Mucosa of descending colon (tissue), 3 donors: ENCODE measurements around the gene TMEM218. TPM values are rescaled to one million over a fixed set of nuclear protein-coding genes. Genes with fewer than 3 reads are reported as not detected.
A peak's percentile ranks its signal among the peaks of the same experiment; 100 is the strongest.

Experiments used
- ATAC-seq: fragments of 200-7000 bp; cut with Tn5 transposase; one replicate; pipeline ENCODE4 v1.9.1; 2020; ENCODE audit warnings: mild to moderate bottlenecking, moderate library complexity
- DNase-seq, 3 donors: peaks; one replicate each; pipeline ENCODE4 v3.0.0-alpha.2; 2020
- H3K36me3 ChIP-seq: fragments of 200-600 bp; one replicate; pipeline ENCODE4 v1.8.0; 2021; ENCODE audit warnings: low read depth, mild to moderate bottlenecking
- H3K4me1 ChIP-seq: fragments of 200-600 bp; one replicate; pipeline ENCODE4 v1.8.0; 2021; ENCODE audit warnings: low read depth, mild to moderate bottlenecking
- H3K4me3 ChIP-seq: fragments of 200-600 bp; one replicate; pipeline ENCODE4 v1.8.0; 2021; ENCODE audit warnings: mild to moderate bottlenecking
- H3K9me3 ChIP-seq: fragments of 200-600 bp; one replicate; pipeline ENCODE4 v1.8.0; 2021; ENCODE audit warnings: mild to moderate bottlenecking
- CTCF ChIP-seq: fragments of 200-600 bp; IDR thresholded peaks from one replicate; pipeline ENCODE4 v1.8.0; 2022; ENCODE audit warnings: antibody characterized with exemption, mild to moderate bottlenecking
- intact Hi-C, 2 donors: fragments of 100-400 bp; cut with DNase I in 1 of 2; cut with micrococcal nuclease in 1 of 2; formaldehyde crosslinking; loops; one replicate each; pipeline versions ENCODE4 v1.11.0 to v1.11.1; 2022; cut with DNase I, micrococcal nuclease
- total RNA-seq, 3 donors: library from RNA; stranded (reverse); fragmentation: NEBNext Ultra II Directional in 2 of 3; extraction: Animal tissue kit (Norgen Biotek cat#: 25700) in 2 of 3; gene quantifications; one replicate each; pipeline versions ENCODE4 v1.2.1 to v1.2.4, GENCODE V29; 2021 to 2023
- donor health status: DM: no; HTN: no; CAD: no; lungs with moderate emphysema.
- donor health status: DM: no; HTN: no; CAD: no.
- donor health status: DM: no; HTN: yes; CAD: no.

The TMEM218 gene
- total RNA-seq, 3 donors from 2014 or later: 12.5 to 16.9 (median 16.1) TPM

- intact Hi-C loops: loop anchor here in 1 of 2 donors (10.0 kb wide), 1 partner anchor 182 kb away; no protein-coding TSS in a partner anchor
- no peak for TF ChIP-seq CTCF
- Histone ChIP-seq H3K36me3 (no peaks in the 10 kb centered on the region), H3K4me1 (no peaks in the 10 kb centered on the region), H3K9me3 (no peaks in the 10 kb centered on the region), H3K4me3 (no peak overlapping the region)
- DNase-seq (no peak), ATAC-seq (no peak)
These were observed 35.9 kb upstream of the TMEM218 start for GRCh38 chr11:125147280-125147679.

GRCh38 chr11:125146232-125146631 lies 34.8 kb upstream of the TMEM218 start:
- no peak for TF ChIP-seq CTCF
- no peaks in the 10 kb centered on the region for H3K9me3 ChIP-seq
- no peaks in the 10 kb centered on the region for H3K4me1 ChIP-seq
- no peak overlapping the region for H3K4me3 ChIP-seq
- no peaks in the 10 kb centered on the region for H3K36me3 ChIP-seq
- DNase-seq (no peak), ATAC-seq (no peak)
- intact Hi-C loops: loop anchor here in 1 of 2 donors (10.0 kb wide), 1 partner anchor 181 kb away; no protein-coding TSS in a partner anchor

GRCh38 chr11:125141686-125142535 lies 30.5 kb upstream of the TMEM218 start:
- H3K36me3 ChIP-seq: no peaks in the 10 kb centered on the region
- peak in 2 of 3 donors; percentile 46 to 52 for DNase-seq
- no peaks in the 10 kb centered on the region for H3K4me1 ChIP-seq
- TF ChIP-seq CTCF: peak; percentile 86
- no peaks in the 10 kb centered on the region for H3K9me3 ChIP-seq
- intact Hi-C loops: loop anchor here (5.0 to 10.0 kb wide), 2 partner anchors 177 to 180 kb away; no protein-coding TSS in a partner anchor
- ATAC-seq: peak; percentile 73
- no peak overlapping the region for H3K4me3 ChIP-seq

GRCh38 chr11:125141178-125141577 lies 29.8 kb upstream of the TMEM218 start:
- no peaks in the 10 kb centered on the region for H3K9me3 ChIP-seq
- H3K36me3 ChIP-seq: no peaks in the 10 kb centered on the region
- ATAC-seq (no peak), DNase-seq (no peak)
- no peaks in the 10 kb centered on the region for H3K4me1 ChIP-seq
- H3K4me3 ChIP-seq: no peak overlapping the region
- intact Hi-C loops: loop anchor here (5.0 to 10.0 kb wide), 2 partner anchors 176 to 179 kb away; no protein-coding TSS in a partner anchor
- no peak for TF ChIP-seq CTCF

GRCh38 chr11:125140233-125140632 lies 28.8 kb upstream of the TMEM218 start:
- H3K9me3 ChIP-seq: no peaks in the 10 kb centered on the region
- no peak for TF ChIP-seq CTCF
- H3K36me3 ChIP-seq: no peaks in the 10 kb centered on the region
- intact Hi-C loops: loop anchor here (5.0 to 10.0 kb wide), 2 partner anchors 175 to 178 kb away; no protein-coding TSS in a partner anchor
- no peak for ATAC-seq
- DNase-seq: no peak
- H3K4me3 ChIP-seq: no peak overlapping the region
- no peaks in the 10 kb centered on the region for H3K4me1 ChIP-seq
